Fibroblast of gingiva (primary cell): ENCODE measurements around the gene SMPX.

Experiments
- DNase-seq: peaks from one replicate; pipeline ENCODE4 v3.0.0-alpha.2; 2011; ENCODE audit warnings: low read depth

SMPX gene

DNA sequence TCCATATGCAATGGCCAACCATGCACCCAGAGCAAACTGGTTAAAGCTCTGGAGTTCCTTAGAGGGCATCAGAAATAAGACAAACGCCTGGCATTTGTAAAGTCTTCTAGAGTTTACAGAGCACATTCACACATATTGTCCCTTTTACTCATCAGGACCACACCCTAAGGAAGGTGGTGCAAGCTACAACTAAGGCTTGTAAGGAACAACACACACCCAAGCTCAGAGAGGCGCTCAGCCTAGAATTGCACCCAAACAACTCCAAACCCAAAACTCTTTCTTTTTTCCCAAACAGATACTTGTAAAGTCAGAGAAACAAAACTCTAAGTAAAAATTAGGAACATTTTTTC lies 46.1 kb downstream of the SMPX start:
- no peak for DNase-seq

DNA sequence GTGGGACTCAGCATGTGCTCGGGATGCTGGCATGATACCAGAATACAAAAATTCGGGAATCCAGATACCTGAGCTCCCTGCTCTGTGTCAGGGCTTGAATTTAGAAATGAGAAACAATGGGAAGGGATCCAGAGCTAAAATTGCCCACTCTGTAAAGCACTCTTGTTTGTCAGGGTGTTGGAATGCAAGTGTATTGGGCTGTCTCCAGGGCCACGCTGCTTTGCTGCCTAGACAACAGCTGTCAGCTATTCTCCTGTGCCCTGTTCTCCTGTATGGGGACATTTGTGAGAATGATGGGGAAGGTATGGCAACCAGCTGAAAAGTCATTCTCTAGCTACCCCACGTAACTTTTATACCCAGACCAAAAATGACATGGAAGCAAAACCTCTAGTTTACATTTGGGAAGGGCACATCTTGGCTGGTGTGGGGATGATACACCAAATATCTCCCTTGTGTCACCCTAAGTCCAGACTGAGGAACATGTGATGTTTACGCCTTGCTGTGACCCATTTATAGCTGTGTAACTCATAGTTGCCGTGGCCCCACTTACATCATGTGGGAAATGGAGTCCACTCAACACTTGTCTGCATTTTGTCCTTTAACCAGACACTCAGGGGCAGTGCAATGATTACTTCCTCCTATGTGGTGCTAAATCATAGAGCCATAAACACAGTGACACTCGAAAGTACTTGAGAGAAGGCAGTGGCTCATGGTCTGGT lies 46.6 kb downstream of the SMPX start:
- no peak for DNase-seq

DNA sequence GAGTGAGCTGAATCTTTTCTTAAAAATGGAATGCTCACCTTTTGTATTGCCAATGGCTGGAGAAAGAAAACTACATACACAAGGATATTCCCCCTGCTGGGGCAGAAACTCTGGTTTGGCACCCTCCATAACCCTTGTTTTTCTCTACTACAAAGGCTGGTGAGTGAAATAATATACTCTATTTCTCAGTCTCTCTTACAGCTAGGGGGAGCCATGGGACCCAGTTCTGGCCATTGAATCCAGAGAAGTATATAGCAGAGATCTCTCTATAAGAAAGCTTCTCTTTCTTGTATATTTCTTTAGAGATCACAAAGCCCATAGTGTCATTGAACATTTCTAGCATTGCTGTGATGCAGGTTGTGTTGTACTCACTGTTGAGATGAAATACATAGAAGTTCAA lies 49.8 kb downstream of the SMPX start:
- DNase-seq = no peak

DNA sequence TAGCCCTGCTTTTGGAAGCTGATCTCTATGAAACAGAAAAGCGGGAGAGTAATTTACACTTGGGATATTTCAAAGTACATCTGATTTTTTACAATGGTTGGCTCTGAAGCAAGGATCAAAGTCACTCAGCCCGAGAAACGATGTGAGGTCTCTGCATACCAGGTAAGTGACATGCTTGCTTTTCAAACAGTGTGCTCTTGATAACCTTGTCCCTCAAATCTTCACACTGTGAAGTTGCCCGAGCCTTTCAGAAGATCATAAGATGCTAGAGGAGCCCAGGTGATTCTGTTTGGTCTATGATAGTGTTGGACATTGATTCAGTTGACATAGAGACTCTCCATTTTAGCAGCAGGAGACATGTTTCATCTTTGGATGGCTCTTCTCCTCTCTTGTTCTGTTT lies 52.7 kb downstream of the SMPX start:
- DNase-seq = no peak

DNA sequence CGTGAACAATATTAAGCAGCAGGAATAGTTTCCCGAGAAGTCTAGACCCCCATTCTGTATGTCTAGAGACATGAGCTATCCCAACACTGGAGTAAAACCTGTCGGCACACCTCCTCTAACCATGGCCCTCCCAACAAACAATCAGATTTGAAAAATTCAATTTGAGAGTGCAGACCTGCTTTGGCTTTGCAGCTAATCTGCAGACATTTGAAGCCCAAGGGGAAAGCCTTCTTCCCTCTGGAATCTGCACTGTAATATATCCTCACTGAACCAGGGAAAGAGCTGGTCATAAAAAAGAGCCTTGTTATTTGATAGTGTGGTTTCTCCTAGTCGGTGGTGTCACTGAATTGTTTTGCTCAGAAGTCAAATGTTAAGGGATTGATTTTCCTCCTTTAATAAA lies 55.2 kb downstream of the SMPX start:
- no peak for DNase-seq

DNA sequence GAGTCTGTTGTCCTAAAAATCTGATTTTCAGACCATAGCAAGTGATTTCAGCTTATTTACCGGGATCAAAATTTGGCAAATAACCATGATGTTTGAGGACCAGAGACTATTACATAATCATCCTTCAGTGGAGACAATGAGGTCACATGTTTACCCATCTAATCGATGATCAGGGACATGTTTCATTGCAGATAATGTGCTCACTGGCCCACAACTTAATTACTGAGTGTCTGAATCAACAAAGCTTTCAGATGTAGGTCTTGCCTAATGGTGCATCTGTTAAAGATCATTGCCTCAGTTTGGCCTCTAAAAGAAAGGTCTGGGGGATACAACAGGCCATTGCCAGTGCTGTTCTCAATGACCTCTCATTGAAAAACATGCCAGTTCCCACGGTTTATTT lies 56.9 kb downstream of the SMPX start:
- DNase-seq = no peak

DNA sequence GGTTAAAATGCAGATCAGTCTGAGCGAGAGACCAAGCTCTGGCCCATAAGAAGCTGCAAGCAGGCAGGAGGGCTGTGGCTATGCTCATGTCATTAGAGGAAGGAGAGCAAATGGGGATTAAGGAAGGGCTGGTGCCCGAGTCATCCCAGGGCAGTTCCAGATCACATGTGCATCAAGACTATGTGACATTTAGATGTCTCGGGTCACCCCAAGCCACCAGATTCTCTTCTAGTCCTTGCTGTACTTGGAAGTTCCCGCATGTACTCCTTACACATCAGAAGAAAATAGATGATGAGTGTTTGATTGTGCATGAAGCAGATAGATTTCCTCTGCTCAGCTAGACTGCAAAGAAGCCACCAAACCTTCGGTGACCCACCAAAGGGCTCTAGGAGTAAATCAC lies 57.6 kb downstream of the SMPX start:
- DNase-seq = no peak

DNA sequence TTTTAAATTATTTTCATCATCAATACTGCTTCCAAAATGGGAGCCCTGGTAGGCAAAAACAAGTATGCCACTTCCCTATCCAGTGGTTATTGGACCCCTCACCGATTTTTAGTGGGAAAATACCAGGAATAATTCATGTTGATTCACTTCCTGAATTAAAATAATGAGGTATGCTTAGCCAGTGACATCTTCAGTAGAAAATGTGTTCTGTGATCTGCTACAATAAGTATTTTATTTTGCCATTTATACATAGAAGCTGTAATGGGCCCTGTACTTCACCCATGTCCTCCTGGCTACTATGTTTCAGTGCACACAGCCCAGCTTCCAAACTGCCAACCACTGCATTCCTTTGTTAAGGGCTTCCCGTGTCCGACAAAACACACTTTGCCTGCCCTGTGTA lies 58.8 kb downstream of the SMPX start:
- DNase-seq = no peak

DNA sequence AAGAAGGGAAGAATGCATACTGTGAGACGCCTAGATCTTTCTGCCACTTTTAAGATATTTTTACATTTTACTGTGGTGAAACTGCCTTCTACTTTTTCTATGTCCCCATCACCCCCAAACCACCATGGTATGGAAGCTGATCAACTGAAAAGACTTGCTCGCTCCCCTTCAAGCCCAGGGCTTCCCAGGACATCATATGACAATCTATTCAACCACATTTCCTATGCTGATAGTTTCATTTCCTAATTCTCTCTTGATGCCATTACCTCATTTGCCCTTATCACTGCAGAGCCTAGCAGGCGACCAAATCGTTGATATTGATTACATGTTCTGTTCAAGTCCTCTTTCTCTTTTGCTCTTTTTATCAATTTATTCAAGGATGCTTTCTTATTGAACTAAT lies 59.6 kb downstream of the SMPX start:
- DNase-seq = no peak

DNA sequence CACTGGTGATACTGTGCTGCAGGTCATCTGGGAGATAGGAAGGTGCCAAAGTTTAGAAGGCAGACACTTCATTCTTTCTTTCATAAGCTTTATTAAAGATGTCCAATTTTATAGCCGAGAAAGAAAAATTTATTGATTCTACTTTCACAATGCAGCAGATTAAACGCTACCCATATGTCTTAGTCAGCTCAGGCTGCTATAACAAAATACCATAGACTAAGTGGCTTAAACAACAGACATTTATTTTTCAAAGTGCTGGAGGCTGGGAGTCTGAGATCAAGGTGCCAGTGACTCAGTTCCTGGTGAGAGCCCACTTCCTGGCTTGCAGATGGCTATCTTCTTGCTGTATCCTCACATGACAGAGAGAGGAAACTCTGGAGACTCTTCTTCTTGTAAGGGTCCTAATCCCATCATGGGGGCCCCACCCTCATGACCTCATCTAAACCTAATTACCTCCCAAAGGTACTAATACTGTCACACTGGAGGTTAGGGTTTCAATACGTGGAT lies 66.4 kb downstream of the SMPX start:
- DNase-seq = no peak

DNA sequence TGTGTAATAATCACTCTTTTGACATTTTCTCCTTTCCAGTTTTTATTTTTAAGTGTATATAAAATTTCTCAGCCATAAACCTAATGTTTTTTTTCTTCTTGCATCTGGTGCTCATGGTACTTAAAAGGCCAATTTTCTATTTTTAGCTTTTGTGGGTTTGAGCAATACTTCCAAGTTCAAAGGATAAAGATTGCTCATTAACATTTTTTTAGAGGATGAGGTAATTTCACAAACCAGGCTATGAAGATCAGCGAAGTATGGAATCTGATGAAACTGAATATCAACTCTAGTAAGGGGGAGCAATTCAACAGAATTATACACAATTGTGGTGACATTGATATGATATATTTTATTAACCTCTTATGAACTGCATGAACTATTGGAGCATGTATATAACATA lies 74.0 kb downstream of the SMPX start:
- DNase-seq = peak; percentile 2

DNA sequence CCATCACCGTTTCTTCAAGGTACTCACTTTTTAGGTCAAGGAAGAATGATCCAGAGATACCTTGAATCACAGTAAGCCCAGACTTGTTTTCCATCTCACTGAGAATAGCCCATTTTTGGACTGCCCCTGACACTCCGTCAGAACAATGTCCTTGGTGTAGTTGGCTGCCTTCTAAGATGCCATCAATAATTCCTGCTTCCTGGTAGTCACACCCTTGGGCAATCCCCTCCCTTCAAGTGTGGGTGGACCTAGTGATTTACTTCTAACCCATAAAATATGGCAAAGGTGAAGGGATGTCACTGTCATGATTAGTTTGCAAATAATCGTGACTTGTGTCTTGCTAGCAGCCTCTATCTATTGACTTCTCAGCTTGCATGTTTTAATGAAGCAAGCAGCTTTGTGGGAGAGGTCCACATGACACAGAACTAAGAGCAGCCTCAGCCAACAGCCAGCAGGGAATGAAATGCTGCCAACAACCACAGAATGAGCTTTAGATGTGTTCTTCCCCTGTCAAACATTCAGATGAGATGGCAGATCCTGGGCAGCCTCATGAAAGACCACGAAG lies 79.8 kb downstream of the SMPX start:
- DNase-seq = no peak

DNA sequence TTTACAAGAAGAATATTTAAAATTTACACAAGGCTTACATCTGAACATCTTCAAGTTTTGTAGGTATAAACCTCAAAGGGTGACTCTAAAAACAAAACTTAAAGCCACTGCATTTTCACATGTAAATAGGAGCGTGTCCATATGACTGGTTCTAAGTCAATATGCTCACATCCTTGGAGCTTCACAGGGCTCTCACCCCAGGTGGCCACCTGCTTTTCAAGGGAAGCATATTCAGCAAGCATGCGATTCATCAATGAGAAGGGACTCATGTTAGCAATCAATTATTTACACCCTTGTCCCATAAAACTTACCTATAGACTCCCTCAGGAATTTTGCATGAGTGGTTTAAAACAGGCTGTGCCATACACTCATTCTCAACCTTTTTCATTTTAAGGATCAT lies 82.0 kb downstream of the SMPX start:
- DNase-seq = no peak

DNA sequence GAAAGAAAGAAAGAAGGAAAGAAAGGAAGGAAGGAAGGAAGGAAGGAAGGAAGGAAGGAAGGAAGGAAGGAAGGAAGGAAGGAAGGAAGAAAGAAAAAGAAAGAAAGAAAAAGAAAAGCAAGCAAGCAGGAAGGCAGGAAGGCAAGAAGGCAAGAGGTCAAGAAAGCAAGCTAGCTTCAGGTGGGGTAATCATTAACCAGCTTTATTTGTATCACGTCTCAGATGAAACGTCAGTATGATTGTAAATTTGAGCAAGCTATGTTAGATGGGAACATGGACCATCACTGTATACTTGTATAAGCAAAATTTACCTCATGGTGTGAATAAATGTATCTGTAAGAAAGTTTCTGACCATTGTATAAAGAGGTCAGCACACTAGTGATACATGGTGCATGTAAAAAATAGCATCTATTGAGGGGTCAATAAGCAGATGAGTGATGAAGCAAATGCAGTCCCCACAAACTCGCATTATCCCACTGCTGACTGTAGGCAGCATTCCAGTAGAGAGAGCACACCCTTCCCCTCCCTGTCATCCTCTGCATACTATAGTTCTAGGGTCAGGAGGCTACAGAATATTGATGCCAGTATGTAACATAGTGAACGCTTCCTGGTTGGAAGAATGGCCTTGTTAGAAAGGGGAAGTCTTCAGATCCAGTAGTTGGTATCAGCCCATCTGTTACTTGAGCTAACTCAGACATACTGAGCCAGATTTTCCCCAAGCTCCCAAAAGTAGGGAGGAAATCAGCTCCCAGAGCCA lies 83.3 kb downstream of the SMPX start:
- no peak for DNase-seq

DNA sequence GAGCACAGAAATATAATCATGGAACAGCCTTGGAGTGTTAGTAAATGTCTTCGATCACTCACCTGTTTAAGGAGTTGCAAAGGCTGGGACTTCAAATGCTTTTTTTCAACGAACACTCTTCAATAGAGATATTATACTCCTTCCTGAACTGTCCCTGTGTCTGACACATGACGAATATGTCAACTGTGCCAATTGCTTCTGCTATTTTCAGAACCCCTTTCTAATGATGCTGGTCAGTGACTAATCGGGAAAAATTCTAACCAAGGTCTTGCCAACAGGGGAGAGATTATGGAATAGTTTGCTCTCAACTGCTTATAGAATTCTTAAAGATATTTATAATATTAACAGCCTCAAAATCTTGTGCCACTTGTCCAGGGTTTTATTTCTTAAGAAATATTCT lies 91.2 kb downstream of the SMPX start:
- DNase-seq = no peak

DNA sequence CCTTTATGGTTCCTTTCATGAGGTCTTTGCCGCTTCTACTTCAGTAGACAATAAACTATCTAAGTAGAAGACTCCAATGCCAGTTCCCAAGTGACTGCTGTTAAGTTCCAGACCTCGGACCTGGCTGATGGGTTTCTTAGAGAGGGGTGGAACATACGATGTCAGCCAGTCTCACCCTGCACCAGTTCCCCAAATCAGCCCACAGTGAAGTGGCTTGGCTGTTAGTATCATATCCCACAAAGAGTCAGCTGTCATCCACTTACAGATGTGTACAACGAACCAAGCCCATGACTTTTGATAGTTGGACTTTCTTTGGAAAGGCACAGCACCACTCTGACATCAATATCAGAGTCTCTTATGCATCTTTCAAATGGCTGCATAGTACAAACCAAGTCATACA lies 91.7 kb downstream of the SMPX start:
- no peak for DNase-seq

DNA sequence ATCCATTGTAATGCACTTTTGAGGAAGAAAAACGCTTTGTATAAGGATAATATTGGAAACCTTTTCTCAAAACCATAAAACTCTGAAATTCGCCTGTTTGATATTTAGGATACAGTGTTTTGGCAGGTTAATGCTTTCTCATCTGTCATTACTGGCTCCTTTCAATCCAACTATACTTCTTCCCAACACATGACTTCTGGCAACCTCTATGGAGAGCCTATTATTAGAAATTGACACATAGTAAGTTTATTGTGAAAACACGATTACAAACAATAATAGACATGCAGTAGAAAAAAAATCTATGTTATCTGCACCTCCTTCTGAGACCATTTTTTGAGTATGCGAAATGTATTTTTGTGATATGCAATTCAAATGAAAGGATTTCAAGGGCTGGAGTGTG lies 95.2 kb downstream of the SMPX start:
- no peak for DNase-seq

DNA sequence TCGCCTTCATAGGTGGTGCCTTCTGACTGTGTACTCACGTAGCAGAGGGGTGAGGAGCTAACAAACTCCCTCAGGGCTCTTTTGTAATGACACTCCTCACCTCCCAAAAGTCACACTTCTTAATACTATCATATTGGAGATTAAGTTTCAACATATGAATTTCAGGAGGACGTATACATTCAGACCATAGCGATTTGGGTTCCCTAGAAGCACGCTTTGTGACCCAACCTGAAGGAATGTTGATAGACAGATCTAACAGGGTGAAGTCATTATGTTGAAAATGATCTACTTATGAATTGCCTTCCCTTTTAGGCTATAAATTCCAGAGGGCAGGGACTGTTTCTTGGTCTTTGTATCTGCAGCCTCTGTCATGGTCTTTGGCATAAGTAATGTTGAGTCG lies 96.6 kb downstream of the SMPX start:
- DNase-seq = no peak

DNA sequence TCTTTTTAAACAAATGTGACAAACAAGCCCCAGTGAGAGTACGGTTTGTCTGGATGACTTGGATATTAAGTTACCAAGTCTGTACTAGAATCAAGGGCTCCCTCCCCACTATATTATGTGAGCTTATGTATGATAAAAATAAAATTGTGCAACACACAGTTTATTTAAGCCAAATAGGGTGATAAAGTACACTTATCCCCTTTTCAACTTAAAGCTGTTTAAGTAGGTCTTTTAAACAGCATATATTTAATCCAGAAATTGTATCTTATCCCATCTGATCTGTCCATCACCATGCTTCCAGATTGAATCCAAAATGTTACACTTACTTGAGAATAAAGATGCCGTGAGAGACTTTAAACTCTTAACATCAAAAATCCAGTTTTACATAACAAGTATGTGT lies 97.8 kb downstream of the SMPX start:
- DNase-seq = no peak

DNA sequence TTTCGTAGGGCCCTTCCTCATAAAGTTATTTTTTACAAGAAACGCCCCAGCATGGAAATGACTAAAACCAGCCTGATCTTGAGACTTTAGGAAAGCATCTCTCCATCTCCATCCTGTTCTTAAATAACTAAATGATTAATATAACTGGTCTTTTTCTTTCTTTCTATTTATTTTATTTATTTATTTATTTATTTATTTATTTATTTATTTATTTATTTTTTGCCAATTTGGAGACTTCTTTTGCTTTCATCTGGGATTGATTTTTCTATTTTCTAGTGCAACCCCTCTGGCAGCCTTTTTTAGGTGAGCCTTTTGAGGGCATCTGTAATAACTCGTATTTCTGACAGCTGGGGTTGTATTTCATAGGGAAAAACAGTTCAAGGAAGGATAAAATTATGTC lies 98.6 kb downstream of the SMPX start:
- no peak for DNase-seq

DNA sequence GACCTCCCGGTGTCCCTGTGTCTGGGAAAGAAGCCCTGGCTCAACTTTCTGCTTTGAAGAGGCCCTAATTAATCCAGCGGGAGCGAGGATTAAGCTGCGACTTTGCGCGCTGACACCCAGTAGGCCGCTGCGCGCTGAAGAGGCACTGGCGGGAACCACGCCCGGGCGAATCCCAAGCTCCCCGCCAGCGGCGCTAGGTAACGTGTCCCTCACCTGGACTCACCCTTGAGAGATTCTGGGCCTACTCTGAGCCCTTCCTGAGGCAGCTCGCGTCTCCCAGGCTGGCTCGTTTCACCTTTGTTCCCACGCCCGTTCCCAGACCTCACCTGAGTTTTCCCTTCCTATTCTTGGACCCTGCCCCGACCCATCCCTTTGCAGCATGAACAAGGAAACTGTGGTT lies 99.2 kb downstream of the SMPX start:
- no peak for DNase-seq

DNA sequence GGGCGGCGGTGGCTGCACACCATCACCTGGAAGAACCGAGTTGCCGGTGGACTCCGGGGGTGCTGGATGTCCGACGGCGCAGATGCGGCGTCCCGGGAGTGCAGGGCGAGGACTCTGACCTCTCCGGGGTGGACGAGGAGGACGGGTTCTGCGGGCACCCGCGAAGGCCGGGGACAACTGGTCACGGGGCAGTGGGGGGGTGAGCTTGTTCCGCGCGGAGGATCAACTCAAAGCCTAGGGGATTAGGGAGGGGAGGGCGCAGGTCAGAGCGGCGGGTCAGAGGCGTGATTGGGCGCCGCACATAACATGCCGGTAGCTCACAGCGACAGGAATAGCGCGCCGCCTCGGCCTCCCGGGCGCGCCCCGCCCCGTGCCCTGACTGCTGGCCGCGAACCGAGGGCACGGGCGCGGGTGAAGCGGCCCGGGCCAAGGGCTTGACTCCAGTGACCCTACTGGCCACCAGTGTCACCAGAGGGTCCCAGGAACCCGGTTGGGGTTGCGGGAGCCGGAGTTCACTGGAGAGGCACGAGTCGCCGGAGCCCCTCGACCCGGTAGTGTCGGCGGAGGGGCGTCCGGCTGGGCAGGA lies 99.7 kb downstream of the SMPX start, which contains the start of gene KLHL34:
TSS of gene KLHL34 (minus strand) at position 179 of the 586 bp plus-strand sequence. CDS start 542 bp downstream, outside the sequence.
- DNase-seq = no peak
